GM18502 (cell line): ENCODE data around the gene CACNA1G.

Source experiments
- ATAC-seq: cut with Tn5 transposase; IDR thresholded peaks from one replicate; pipeline ENCODE4 v1.9.1; 2021; ENCODE audit warnings: mild to moderate bottlenecking; ENCODE audit not compliant: unreplicated experiment, poor library complexity

CACNA1G gene

GRCh38 chr17:50533185-50533584 is 27.3 kb upstream of the CACNA1G start:
- ATAC-seq, result no peak

GRCh38 chr17:50533720-50534148 is 26.8 kb upstream of the CACNA1G start:
- ATAC-seq, result no peak

- ATAC-seq, result no peak
Observed at GRCh38 chr17:50534222-50534978, 26.1 kb upstream of the CACNA1G start.

- no peak for ATAC-seq
Observed at GRCh38 chr17:50534979-50535326, 25.6 kb upstream of the CACNA1G start.

- ATAC-seq, result no peak
Observed at GRCh38 chr17:50535407-50535806, 25.1 kb upstream of the CACNA1G start.

- no peak for ATAC-seq
Observed at GRCh38 chr17:50536683-50537646, 23.6 kb upstream of the CACNA1G start.

- ATAC-seq, result no peak
Observed at GRCh38 chr17:50537721-50538548, 22.6 kb upstream of the CACNA1G start.

GRCh38 chr17:50538549-50539410 is 21.7 kb upstream of the CACNA1G start:
- no peak for ATAC-seq

- no peak for ATAC-seq
Observed at GRCh38 chr17:50539762-50540559, 20.6 kb upstream of the CACNA1G start.

- no peak for ATAC-seq
Observed at GRCh38 chr17:50540560-50541401, 19.7 kb upstream of the CACNA1G start.

- ATAC-seq, result no peak
Observed at GRCh38 chr17:50541402-50541715, 19.2 kb upstream of the CACNA1G start.

- ATAC-seq, result peak; percentile 87
Observed at GRCh38 chr17:50541716-50542688, 18.5 kb upstream of the CACNA1G start.

- ATAC-seq, result no peak
Observed at GRCh38 chr17:50542795-50543774, 17.4 kb upstream of the CACNA1G start.

- no peak for ATAC-seq
Observed at GRCh38 chr17:50544516-50544915, 16.0 kb upstream of the CACNA1G start.

GRCh38 chr17:50545311-50545710 is 15.2 kb upstream of the CACNA1G start:
- ATAC-seq, result no peak

- no peak for ATAC-seq
Observed at GRCh38 chr17:50546701-50547034, 13.8 kb upstream of the CACNA1G start.
